ENCODE data around the gene LRRC41.

- TF ChIP-seq CTCF (IDR thresholded peaks at IDR 0.05) (no peak), POLR2AphosphoS5 (IDR thresholded peaks at IDR 0.05) (no peak), POLR2A (IDR thresholded peaks at IDR 0.05) (no peak)
These were observed 13.4 kb downstream of the LRRC41 start for GRCh38 chr1:46289976-46290375.

All from breast epithelium (tissue), 3 donors.